Dedifferentiated amniotic fluid mesenchymal stem cell (primary cell): ENCODE measurements around the gene TEFM.
"Not testable (repeated sequence)": the region's sequence is repeated elsewhere in the genome, so short reads cannot be mapped to it uniquely, and the experiment has no call there.

Source experiments
- DNase-seq: peaks from one replicate; pipeline ENCODE4 v3.0.0-alpha.2; 2016; ENCODE audit errors: extremely low spot score

Gene TEFM

GRCh38 chr17:30921544-30922196 is 15.6 kb upstream of the TEFM start, which contains the start of gene ADAP2:
ADAP2 (plus strand) TSS chr17:30921945; CDS start chr17:30922015, 70 bp downstream.
- no peak for DNase-seq

DNA sequence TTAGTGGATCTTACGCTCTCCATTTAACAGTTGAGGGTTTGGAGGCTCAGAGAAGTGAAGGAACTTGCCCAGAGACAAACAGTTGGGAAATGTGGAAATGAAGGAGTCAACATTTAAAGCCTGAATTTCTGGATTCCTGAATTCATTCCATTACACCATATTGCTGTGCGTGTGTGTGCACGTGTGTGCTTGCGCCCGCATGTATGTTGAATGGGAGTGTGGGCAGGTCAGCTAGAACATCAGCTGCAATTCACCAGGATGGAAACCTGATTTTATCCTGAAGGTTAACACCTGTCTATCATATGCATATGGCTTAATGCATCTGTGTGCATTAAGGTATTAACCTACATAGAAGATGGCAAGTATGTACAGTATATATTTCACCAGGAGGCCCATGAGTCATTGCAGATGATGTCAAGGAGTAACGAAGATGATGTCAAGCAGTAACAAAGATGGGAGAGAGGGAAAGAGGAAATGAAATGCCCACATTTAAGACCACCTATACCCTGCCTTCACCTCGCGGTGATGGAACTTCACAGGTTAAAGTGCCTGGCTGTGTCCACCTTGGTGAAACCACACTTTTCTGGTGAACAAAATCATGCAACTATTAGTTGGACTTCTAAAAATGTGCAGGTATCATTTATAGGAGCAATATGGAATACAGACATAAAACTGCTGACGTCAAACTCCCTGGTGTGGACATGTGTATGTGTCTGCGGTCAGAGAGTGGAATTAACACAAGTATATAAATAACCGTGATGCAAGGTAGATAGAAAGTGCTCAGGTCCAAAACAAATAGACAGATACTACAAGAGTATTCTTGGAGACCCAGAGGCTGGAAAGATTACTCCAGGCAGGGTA is 14.9 kb upstream of the TEFM start:
- DNase-seq, result no peak

DNA sequence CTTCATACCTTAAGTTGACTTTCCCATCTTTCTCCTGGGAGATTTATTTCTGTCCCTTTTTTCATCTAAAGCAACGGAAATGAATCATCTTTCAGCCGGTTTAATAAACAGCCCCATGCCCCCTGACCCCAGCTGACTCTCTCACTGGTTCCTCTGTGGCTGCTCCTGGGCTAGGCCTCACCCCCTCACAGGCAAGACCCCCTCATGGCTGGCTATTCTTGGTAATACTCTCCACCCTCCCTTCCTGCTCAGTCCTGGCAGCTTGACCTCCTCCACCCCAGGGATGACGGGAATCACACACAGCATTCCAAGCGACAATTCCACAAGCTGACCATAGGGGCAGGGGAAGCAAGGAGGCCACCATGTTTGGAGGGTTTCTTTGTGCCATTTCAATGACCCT is 14.2 kb upstream of the TEFM start:
- no peak for DNase-seq

- DNase-seq, result no peak
Observed at GRCh38 chr17:30917050-30917449, 11.0 kb upstream of the TEFM start.

DNA sequence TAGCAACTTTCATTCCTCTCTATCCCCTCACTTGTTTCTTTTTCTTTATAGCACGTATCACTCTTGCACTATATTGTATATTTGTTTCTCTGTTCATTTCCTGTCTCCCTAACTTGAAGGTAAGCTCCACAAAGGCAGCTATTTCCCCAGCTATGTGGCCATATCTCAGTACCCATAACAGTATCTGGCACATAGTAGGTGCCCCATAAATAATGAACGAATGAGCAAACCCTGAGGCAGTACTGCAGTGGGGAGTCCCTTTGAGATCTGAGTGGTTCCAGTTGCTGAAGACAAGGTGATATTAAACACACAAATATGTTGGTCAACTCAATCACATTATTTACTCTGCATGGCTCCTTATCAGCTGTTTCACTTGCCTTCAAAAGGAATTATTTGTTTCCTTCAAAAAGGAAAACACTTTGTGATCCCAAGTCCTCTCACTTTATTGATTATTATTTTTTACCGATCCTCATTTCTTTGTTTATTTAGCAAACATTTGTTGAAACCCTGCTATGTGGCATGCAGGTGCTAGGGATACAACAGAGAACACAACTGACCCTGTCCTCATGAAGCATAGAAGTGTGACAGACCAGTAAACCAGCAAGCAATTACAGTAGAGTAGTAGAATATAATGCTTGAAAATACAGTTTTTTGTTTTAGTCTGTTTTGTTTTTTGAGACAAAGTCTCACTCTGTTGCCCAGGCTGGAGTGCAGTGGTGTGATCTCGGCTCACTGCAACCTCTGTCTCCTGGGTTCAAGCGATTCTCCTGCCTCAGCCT is 10.0 kb upstream of the TEFM start:
- DNase-seq, result no peak

DNA sequence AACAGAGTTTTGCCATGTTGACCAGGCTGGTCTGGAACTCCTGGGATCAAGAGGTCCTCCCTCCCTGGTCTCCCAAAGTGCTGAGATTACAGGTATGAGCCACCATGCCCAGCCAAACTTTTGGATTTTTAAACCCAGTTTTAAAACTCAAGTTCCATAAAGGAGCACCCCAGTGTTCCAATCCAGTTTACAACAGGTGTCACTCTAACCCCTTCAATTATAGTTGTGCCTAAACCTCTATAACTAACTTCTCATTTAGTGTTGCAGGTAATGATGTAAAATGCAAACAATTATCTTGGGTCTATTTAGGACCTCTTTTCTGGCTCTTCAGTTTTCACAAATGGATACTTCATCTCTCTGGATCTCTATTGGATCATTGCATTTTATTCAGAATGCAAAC is 7.9 kb upstream of the TEFM start:
- no peak for DNase-seq

DNA sequence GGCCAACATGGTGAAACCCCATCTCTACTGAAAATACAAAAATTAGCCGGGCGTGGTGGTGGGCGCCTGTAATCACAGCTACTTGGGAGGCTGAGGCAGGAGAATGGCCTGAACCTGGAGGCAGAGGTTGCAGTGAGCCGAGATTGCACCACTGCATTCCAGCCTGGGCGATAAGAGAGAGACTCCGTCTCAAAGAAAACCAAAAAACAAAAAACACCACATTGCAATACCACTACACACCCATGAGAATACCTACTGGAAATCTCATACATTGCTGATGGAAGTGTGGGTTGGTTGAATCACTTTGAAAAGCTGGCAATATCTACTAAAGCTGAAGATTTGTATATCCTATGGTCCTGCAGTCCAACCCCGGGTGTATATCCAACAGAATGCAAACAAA is 4.1 kb upstream of the TEFM start:
- DNase-seq, result not testable (repeated sequence)

DNA sequence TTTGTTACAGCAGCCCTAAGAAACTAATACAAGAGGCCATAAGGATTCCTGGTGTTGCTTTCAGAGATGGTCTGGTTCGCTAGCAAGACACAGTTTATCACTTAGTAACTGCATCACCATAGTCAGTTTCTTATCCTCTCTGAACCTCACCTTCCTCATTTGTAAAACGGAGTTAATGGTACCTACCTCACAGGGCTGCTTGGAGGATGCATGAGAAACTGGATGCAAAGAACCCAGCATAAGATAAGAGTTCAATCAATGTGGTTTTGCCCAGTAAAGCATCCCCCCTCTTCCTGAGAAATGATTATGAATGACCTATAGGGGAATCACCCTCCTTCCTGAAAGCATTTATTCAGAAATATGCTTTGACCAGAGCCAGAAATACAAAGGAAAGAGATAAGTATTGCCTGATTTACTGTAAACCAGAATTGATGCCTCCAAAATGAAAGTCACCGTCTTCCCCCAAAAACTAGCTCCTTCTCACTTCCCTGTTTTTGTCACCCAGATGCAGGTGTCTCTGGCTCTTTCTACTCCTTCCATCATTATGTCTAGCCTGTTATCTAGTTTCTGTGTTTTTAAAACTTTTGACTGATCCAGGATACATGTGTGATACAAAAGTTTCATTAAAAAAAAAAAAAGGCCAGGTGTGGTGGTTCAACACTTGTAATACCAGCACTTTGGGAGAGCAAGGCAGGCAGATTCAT is 2.8 kb upstream of the TEFM start:
- no peak for DNase-seq

GRCh38 chr17:30905742-30906100 is 317 bp downstream of the TEFM start:
- DNase-seq, result no peak

GRCh38 chr17:30897311-30897710 is 8.7 kb downstream of the TEFM start:
- no peak for DNase-seq

- no peak for DNase-seq
Observed at GRCh38 chr17:30894236-30894635, 11.8 kb downstream of the TEFM start.

DNA sequence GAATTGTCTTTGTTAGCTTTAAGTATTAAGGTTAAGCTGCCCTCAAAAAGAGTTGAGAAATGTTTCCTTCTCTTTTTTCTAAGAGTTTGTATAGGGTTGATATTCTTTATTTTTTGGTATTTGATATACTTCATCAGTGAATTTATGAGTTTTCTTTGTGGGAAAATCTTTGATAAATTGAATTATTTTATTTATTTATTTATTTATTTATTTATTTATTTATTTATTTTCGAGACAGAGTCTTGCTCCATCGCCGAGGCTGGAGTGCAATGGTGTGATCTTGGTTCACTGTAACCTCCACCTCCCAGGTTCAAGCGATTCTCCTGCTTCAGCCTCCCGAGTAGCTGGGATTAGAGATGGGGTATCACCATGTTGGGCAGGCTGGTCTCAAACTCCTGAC is 19.9 kb downstream of the TEFM start:
- no peak for DNase-seq

DNA sequence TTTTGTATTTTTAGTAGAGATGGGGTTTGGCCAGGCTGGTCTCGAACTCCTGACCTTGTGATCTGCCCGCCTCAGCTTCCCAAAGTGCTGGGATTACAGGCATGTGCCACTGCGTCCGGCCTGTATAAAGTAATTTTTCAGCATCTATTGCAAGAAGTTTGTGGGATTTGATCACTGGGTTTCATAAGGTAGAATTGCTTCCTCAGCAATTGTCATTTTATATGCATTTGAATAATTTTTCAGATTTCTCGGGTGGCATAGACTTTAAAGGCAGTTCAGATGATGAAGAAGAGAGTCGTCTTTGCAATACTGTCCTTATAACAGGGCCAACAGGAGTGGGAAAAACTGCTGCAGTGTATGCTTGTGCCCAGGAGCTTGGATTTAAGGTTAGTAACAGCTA is 37.0 kb downstream of the TEFM start:
- DNase-seq, result no peak

DNA sequence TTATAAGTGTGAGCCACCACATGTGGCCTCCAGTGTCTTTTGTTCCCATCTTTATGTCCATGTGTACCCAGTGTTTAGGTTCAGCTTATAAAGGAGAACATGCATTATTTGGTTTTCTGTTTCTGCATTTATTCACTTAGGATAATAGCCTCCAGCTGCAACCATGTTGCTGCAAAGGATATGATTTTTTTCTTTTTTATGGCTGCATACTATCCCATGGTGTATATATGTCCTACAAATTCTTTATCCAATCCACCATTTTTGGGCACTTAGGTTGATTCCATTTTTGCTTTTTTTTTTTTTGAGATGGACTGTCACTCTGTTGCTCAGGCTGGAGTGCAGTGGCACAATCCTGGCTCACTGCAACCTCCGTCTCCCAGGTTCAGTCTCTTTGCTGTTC is 41.4 kb downstream of the TEFM start:
- no peak for DNase-seq

GRCh38 chr17:30858556-30859250 is 47.3 kb downstream of the TEFM start:
- no peak for DNase-seq

DNA sequence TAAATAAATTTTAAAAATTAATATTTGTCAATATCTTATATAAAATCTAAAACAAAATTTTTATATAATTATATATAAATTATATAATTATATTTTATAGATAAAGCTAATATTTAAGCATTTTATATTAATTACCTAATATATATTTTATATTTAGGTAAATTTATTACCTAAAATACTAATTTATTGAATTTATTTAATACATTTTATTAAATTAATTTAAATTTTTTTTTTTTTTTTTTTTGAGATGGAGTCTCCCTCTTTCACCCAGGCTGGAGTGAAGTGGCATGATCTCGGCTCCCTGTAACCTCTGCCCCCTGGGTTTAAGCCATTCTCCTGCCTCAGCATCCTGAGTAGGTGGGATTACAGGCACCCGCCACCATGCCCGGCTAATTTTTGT is 51.9 kb downstream of the TEFM start:
- DNase-seq, result no peak
